NCI-H1436 (cell line): ENCODE measurements around the gene JAK1.

ENCODE experiments used
- DNase-seq: peaks from one replicate; lab custom pipeline; 2025; lab: John Stamatoyannopoulos, UW

JAK1 gene

DNA sequence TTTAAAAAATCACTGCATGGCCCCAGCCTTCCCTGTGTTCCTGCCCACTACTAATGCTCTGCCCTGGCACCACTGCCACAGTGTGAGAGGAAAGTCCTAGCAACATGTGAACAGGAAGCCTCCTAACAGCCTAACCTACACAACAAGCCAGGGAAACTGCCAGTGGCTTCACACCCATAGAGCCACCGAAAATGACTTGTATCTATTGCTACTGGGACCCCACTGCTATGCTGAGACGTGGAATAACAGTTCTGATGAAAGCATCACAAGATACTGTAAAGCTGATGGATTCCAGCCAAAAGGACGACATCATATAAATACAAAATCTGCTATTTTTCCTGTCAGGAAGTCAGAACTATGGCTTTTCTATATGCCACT is 74.9 kb downstream of the JAK1 start:
- DNase-seq = no peak

DNA sequence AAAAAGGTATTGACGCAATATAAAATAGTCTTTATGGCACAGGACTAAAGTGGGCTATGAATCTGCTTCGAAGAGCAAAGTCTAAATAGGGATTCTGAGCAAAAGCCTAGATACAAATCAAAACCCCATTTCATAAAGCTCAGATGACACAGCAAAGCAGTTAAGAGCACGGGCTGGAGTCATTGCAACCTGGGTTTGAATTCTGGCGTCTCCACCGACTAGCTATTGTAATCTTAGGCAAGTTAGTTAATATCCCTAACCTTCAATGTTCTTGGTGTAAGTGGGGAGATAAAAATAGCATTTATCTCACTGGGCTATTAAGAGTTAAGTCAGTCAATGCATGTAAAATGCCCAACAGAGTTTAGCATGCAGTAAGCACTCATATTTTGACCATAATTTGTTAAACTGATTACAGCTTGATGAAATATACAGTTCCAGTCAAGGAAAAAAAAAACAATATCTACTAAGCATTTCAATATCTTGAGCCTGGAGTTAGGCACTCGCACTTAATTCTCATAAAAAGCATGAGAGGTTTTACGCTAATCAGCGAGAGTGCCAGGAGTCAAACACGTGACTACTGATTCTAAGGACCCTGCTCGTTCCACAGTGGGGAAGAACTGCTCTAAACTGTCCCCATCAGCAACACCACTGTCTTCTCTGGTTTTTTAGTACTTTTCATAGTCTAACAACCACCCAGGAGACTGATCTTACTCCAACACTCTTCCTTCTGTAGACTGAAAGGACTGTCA is 75.5 kb downstream of the JAK1 start:
- no peak for DNase-seq

DNA sequence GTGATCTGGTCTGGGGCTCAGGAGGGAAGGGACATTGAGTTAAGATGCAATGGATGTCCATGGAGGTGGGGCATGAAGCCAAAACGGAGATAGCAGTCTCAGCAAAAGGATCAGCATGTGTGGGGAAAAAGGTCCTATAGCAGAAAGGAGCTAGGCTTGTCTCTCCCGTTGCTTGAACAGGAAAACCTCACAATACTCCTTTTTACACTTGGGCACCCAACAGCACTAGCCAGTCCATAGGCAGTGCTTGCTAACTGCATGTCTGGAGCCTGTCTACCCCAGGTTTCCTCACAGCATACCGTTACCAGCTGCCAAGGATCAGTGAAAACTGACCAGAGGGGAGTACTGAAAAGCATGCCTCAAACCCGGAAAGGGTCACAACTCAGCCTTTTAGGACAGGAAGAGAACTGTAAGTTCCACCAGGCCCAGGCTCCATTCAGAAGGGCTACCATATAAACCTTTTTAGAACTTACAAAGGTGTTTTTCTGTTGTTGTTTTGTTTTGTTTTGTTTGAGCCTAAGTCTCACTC is 78.6 kb downstream of the JAK1 start:
- no peak for DNase-seq

DNA sequence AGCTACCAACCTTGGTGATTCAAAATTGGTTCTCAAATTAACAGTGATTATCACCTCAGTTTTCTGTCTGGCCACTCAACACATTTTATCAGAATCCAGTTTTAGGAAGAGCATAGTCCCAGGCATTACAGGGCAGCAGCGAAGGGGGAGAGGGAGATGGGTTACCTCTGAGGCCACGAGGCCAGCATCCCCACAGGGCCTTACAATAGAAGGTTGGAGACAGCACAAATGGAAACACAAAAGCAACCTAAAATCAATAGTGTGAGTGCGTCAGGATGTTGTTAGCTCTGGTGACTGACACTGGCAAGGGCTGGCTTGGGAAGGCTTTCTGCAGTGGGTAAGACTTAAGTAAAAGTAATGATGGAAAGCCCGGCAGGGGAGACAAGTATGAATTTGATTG is 79.5 kb downstream of the JAK1 start:
- no peak for DNase-seq

DNA sequence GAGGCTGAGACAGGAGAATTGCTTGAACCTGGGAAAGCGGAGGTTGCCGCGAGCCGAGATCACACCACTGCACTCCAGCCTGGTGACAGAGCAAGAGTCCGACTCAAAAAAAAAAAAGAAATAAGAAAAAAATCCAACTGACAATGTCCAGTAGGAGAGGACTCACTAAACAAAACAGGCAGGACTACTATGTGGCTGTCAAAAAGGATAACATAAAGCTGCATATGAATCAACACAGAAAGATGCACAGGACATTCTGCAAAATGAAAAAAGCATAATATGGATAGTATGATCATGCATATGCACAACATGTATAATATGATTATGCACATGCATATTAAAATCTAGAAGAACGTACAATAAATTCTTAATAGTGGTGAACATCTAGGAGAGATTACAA is 80.7 kb downstream of the JAK1 start:
- DNase-seq = no peak

DNA sequence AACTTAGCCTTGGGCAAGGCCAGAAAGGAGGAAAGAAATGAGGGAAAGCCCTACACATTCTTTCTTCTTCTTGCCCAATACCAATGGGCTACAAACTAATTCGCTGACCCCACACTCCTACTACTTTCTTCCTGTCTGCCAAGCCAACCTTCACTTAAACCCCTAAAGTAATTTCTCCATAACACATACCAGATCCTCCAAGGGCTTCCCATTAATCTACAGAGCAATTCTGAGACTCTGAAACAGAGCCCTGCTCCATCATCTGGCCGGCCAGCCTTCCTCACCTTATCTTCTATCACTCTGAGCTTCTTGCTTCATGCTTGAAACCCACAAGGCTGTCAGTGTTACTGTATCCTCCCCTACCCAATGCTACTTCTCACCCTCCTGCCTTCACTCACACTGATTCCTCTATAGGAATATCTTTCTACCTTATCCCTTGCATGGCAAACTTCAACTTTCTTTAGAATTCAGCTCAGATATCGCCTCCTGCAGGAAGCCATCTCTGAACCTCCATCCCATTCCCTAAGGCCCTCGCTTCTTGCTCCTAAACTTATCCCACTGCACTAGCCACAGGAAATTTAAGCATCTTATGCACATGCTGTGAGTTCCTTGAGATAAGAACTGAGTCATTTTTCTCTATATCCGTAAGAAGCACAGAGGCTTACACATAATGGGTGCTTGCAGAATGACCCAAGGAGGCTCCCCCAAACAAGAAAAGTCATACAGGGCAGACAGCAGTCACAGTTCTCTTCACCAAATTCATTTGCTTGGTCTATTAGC is 81.9 kb downstream of the JAK1 start:
- DNase-seq = no peak

DNA sequence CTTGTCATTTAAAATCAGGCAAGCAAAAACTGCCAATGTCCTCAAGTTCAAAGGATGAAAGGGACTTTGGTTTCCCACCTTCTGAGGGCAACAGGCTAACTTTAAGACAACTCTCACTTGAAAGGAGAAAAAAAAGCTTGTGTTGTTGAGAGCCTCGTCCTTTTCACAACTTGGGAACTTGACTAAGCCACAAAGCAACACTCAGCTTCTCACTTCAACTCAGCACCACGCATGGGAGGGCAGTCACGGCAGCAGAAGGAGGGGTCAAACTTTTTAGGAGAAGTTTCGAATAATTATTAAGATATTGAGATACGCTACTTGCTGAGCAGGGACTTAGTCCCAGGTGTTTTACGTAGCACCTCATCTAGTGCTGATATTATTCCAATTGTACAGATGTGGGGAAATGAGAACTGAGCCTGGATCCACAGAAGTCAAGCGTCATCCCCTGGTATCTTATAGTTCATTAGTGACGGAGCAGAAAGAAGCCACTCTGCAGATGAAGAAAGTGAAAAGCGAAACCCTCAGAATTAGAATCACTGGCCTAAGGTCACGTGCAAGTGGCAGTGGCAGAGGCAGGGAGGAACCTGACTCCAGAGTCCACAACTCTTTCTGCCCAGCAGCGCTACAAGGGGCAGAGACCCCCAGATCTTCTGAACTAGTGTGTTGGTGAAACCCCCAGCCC is 83.6 kb downstream of the JAK1 start:
- DNase-seq = no peak

DNA sequence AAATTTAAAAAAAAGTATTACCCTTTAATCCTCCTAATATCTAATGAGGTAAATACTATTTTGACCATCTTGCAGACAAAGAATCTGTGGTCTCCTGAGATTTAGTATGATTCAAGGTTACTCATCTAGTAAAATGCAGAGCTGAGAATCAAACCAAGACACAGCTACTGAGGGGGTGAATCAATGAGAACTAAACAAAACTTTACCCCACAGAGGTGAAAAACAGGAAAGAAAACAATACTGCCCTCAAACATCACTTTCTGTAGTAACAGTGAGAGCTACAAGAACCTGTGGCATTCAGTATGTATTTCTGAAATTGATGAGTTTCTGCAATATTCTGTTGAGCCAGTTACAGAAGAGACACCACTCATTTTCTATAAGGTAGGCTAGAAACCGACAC is 85.1 kb downstream of the JAK1 start:
- DNase-seq = no peak

DNA sequence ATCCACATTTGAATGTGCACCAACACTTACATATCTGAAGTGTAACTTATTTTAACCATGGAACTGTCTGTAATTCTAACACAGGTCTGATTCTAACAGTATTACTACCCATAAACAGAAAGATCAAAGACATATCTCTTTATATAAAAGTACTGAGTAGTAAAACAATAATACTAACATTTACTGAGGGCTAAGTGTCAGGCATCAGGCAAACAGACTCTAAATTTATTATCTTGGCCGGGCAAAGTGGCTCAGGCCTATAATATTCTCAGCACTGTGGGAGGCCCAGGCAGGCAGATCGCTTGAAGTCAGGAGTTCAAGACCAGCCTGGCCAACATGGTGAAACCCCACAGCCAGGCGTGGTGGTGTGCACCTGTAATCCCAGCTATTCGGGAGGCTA is 85.9 kb downstream of the JAK1 start:
- DNase-seq = no peak

DNA sequence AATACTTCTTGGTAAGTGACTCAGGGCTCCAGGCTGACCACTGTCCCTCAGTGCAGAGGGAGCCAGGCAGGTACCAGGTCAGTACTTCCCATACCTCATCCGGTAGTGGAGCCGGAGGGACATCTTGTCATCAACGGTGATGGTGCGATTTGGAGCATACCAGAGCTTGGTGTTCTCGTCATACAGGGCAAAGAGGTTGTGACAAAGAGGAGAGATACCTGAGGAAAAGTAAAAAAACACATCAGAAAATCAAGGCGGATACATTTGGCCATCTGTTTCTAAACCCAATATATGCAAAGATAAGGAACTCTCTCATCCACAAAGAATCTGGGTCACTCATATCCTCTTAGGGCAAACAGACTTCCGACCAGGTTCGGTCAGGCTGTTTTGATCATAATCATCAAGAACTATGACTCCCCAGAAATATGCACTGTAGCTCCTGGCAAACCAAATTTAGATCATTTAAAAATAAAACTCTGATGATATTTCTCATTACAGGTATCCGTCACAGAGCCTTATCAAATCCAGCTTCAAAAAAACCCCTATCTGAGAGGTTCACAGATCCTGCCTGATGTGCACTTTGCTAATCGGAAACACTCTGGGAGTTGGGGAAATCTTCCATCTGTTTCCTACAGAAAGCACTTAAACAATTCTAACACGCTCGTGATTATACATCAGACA is 87.3 kb downstream of the JAK1 start:
- DNase-seq = no peak

DNA sequence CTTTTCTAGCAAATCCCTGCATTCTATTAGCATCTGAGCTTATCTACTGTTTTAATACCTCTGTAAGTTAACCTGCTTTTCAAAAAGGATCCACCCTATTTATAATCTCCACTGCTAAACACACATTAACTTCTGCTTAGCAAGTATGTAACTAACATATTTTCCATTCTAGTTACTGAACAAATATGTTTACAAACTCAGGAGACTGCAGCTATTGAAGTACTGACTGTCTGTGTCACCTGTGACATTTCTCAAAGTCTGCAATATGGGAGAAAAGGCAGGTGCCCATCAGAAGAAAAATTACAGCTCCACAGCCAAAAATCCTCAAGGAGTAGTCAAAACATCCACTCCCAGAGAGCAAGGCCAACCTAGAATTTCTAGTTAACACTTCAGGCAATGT is 88.3 kb downstream of the JAK1 start:
- DNase-seq = no peak

DNA sequence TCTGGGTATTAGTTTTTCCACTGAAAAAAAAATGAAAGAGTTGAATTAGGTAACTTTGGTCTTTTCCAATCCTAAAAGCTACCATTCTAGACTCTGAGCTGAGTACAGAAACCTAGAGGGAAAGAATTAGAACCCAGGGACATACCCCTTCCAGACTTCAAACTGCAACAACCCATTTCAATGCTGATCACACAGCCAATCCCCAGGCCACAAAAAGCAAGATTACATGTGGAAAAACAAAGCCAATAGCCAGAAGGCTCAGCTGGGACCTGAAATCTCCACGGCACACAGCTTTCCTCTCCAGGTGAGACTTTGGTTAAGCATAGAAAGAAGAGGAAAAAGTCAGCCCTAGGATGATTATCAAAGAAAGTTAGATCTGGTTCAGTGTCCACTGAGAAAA is 88.8 kb downstream of the JAK1 start:
- no peak for DNase-seq

DNA sequence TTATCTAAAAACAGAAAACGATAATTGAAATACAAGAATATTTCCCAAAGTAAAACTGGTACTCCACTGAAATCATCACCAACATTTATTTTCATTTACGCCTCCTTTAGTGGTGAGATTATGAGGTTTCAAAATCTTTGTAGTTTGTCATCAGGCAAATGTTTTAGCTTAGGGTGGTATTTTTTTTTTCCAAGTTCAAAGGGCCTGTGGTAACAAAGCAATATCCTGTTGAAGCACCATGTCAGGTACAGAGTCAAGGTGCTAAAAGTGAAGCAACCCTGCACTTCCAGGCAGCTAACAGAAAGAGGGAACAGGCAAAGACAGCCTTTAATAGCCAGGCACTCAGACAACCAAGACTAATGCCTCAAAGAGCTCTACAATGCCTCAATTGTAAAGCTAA is 89.2 kb downstream of the JAK1 start:
- DNase-seq = no peak

DNA sequence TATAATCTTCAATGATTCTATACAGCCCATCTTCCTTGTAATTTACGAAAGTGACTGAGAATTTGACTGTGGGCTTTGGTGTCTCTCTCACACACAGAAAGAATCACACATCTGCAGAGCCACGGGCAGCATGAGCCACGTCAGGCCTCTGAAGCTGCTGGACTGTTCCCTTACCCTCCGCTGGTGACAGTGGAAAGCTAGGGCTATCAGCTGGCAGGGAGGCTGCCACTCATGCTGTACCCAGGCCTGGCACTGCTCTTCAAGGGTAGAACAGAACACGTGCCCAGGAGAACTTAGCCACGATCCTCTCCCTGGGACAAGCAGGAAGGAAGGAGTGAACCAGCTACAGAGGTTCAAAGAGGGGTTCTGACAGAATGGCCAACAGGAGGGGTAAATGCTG is 90.7 kb downstream of the JAK1 start:
- DNase-seq = no peak

DNA sequence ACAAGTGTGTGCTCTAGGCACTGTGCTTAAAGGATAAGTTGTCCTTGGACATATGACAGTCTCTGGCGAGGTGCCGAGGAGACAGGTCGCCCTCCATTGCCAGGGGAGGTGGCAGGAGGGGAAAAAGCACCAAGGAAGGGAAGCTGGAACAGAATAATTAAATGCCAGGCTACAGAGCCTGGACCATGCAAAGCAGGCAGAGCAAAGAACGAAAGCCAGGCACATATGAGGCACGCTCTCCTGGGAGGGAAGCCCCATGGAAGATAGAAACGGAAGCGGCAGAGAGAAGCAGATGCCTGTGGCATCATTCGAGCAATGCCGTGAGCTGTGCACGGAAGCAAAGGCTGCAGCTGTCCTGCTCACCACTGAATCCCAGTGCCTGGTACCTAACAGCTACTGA is 91.2 kb downstream of the JAK1 start:
- no peak for DNase-seq

DNA sequence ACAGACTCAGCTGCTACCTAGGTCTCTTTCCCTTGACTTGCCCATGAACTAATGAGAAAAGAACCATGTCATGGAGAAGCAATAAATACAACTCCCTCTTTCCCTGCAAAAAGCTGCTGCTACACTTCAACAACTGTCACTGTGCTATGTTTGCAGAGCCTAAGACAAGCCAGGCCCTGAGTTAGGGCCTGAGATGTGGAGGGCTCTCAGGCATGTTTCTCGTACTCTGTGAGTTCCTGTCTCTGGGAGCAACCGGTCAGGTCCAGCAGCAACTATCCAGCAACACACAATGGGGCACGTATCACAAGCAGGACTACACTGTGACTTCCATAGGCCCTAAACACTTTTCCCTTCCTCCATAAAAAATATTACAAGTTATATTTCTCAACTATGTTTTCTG is 91.7 kb downstream of the JAK1 start:
- no peak for DNase-seq

DNA sequence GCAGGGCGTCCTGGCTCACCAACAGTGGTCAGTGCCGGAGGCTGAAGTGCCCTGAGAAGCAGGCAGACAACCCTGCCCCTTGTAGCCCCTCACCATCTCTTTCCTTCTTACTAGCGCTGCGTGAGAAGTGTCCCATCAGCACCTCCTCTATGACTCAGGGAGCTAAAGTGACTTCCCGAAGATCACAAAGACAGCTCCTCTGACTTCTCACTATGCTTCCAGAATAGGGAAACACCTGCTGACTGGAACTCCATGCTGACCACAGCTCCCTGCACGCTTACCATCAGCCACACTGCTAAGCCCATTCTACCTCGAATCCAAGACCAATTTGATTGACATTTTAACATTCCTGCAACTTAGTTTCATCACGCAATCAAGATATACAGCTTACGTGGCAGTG is 92.8 kb downstream of the JAK1 start:
- DNase-seq = no peak

DNA sequence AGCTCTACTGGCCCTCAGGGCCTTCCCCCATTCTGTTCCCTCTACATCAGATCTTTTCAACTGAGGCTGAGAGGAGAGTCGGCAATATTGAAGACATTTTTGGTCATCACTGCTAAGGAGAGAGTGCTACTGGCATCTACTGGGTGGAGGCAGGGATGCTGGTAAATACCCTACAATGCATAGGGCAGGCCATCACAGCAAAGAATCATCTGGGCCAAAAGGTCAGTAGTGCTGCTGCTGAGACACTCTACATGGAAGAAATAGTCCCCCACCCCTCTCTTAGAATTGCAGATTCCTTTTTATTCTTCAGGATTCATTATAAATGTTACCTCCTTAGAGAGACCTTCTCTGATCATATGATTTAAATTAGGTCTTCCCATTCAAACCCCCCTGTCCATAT is 94.3 kb downstream of the JAK1 start:
- no peak for DNase-seq

DNA sequence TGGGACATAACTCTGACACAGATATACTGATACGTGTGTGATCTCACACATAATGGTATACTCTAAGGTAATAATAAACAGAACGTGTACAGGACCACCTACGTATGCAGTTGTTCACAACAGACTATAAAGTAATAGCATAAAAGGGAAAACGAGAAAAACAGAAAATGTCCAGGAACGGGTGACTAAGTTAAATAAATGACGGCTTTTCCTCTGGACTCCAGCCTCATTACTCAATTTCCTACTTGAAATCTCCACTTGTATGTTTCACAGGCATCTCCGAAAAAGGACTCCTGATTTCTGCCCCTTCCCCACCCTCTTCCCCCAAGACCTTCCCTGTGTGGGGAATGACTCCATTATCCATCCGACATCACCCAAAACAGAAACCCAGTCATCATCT is 95.1 kb downstream of the JAK1 start:
- no peak for DNase-seq

DNA sequence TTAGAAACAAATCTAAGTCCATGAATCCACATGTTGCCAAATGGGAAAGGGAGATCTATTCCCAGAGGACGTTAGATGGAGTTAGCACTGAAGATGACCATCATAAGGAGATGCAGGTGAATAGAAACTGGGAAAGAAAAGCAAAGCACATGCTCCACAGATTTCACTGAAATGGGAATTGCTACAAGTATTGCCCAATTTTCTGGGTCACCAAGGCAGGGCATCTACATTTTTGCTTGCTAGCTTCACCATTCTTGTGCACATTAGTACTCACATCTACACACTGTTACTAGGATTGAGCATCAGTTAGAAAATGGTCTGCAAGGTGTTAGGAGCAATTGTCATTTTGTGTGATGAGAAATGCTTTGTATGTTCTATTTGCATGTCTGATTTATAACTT is 99.1 kb downstream of the JAK1 start:
- DNase-seq = no peak

DNA sequence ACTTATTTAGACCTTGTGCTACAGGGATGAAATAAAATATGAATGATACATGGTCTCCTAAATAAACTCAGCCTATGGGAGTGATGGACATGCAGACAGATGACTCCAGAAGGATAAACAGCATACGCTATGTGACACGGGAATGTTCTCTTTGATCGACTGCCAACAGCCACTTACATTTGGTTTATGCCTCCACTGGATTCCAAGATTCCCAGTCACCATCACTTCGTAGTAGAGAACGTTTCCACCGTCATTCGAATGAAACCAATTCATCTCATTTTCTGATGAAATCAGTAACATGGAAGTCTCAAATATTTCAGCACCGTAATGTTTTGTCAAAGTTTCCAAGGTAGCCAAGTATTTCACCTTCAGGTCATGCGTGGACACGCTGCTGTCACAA is 99.7 kb downstream of the JAK1 start:
- DNase-seq = no peak

DNA sequence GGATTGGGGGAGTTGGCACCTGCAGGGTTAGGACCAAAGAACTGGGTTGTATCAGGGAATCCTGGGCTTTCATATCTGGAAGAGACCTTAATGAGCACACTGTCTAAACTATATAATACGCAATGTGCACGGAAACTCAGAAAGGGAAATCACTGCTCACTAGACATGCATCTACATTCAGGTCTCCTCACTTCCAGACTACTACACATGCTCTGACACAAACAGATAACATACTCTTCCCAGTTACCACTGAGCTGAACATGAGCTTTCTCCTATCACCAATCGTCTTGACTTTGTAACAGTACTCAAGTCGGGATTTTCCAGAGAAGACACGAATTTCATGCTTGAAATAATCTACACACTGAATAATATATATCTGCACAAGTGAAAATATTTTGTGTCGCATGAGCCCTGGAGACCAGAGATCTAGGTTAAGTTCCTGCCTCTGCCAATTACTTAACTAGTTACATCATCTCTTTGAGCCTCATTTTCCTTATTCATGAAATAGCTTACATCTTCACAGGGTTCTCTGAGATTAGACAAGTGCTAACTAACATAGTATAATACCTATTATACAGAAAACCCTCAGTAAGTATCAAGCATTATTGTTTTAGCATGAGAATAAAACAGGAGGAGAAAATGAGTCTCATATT is 101.1 kb downstream of the JAK1 start:
- no peak for DNase-seq
